Endothelial cell of umbilical vein (primary cell): Measurements from ENCODE around the gene BRSK2. TPM values are rescaled to one million over a fixed set of nuclear protein-coding genes. Genes with fewer than 3 reads are reported as not detected.

Experiments
- BruUV-seq: library from RNA; stranded (reverse); fragments of 400-500 nt; replicated peaks from 2 replicates; lab custom pipeline; 2021; lab: Mats Ljungman, UMichigan
- CTCF ChIA-PET: fragments of 300-600, 350-600 bp; sonication (Branson Sonifier 250); formaldehyde crosslinking; loops from one replicate; lab custom pipeline; 2021; ENCODE audit warnings: antibody characterized with exemption, inconsistent platforms; lab: Charles Lee
- POLR2A ChIA-PET: fragments of 300-600, 350-600 bp; sonication (Branson Sonifier 250); formaldehyde crosslinking; loops from one replicate; lab custom pipeline; 2021; ENCODE audit warnings: antibody characterized with exemption, inconsistent platforms; lab: Charles Lee
- DNase-seq: peaks from one replicate; pipeline ENCODE4 v3.0.0-alpha.2; 2011; ENCODE audit warnings: low read depth, low spot score
- FAIRE-seq: peaks from 2 replicates; lab custom pipeline; 2011; peaks lifted over from hg19 to GRCh38; lab: Jason Lieb, UNC
- H2AFZ ChIP-seq: 2 replicates; pipeline ENCODE4 v1.6.0; 2012; ENCODE audit warnings: low read depth, low read length, control low read depth, inconsistent platforms
- H3K27ac ChIP-seq: 2 replicates; pipeline ENCODE4 v1.5.1; 2011; ENCODE audit warnings: low read depth, mild to moderate bottlenecking, control low read depth, low read length, moderate library complexity; ENCODE audit not compliant: insufficient read depth
- H3K27me3 ChIP-seq, 2 experiments: 2 replicates each; pipeline versions ENCODE4 v1.6.0 to v1.6.1; 2011; ENCODE audit warnings: low read length in 2 of 2, mixed read lengths in 1 of 2; ENCODE audit not compliant: control insufficient read depth in 2 of 2, insufficient read depth in 2 of 2
- H3K36me3 ChIP-seq, 2 experiments: 2 replicates in 1 of 2; 3 replicates in 1 of 2; pipeline ENCODE4 v1.5.1; 2011; ENCODE audit warnings: low read length in 2 of 2, mild to moderate bottlenecking in 1 of 2, moderate library complexity in 1 of 2; ENCODE audit not compliant: control insufficient read depth in 2 of 2, insufficient read depth in 2 of 2; ENCODE audit errors: extremely low read depth in 1 of 2
- H3K4me1 ChIP-seq: 3 replicates; pipeline ENCODE4 v1.5.1; 2011; ENCODE audit warnings: mild to moderate bottlenecking, low read length; ENCODE audit not compliant: control insufficient read depth, insufficient read depth; ENCODE audit errors: extremely low read depth
- H3K4me2 ChIP-seq: 2 replicates; pipeline ENCODE4 v1.6.1; 2011; ENCODE audit warnings: low read length, control low read depth, mixed read lengths; ENCODE audit not compliant: insufficient read depth
- H3K4me3 ChIP-seq, 3 experiments: fragments of 200-600 bp in 1 of 3; sonication (generic), shearing (Covaris generic) in 1 of 3; replicated peaks in 1 of 3; 2 replicates each; pipeline ENCODE4 v1.5.1; 2011 to 2016; ENCODE audit warnings: control low read depth in 3 of 3, low read length in 3 of 3, mild to moderate bottlenecking in 2 of 3, inconsistent platforms in 1 of 3, low read depth in 1 of 3, moderate library complexity in 1 of 3; ENCODE audit not compliant: insufficient read depth in 1 of 3
- H3K79me2 ChIP-seq: 2 replicates; pipeline ENCODE4 v1.6.0; 2012; ENCODE audit warnings: low read length, inconsistent platforms; ENCODE audit not compliant: control insufficient read depth, insufficient read depth
- H3K9ac ChIP-seq: replicated peaks from 2 replicates; pipeline ENCODE3; 2011; ENCODE audit warnings: low read length, control low read depth; ENCODE audit not compliant: insufficient read depth; ENCODE audit errors: extremely low read depth
- H3K9me1 ChIP-seq: replicated peaks from 3 replicates; pipeline ENCODE4 v1.6.0; 2011; ENCODE audit warnings: mild to moderate bottlenecking, low read length; ENCODE audit not compliant: control insufficient read depth, insufficient read depth; ENCODE audit errors: extremely low read depth
- H3K9me3 ChIP-seq: replicated peaks from 2 replicates; pipeline ENCODE4 v1.5.1; 2012; ENCODE audit warnings: low read length, inconsistent platforms; ENCODE audit not compliant: control insufficient read depth, insufficient read depth
- H4K20me1 ChIP-seq: replicated peaks from 2 replicates; pipeline ENCODE3; 2011; ENCODE audit warnings: mild to moderate bottlenecking, low read length; ENCODE audit not compliant: control insufficient read depth, insufficient read depth; ENCODE audit errors: extremely low read depth
- FOS ChIP-seq: IDR thresholded peaks from 2 replicates; pipeline ENCODE4 v1.6.1; 2011; ENCODE audit warnings: mild to moderate bottlenecking, low read length, moderate library complexity, borderline replicate concordance; ENCODE audit not compliant: insufficient read depth
- GATA2 ChIP-seq: IDR thresholded peaks from 2 replicates; pipeline ENCODE4 v1.7.0; 2011; ENCODE audit warnings: low read depth, mild to moderate bottlenecking, moderate library complexity, mixed read lengths, low read length; ENCODE audit not compliant: insufficient read length, insufficient read depth
- JUN ChIP-seq: IDR thresholded peaks from 2 replicates; pipeline ENCODE4 v1.6.1; 2011; ENCODE audit warnings: borderline replicate concordance, low read depth; ENCODE audit not compliant: insufficient read length, insufficient read depth
- MYC ChIP-seq: IDR thresholded peaks from one replicate; pipeline ENCODE4 v1.6.1; 2011; ENCODE audit warnings: mild to moderate bottlenecking, low read depth, low read length
- POLR2A ChIP-seq: IDR thresholded peaks from 2 replicates; pipeline ENCODE4 v1.6.1; 2012; ENCODE audit warnings: low read depth, mild to moderate bottlenecking, control low read depth, low read length
- dilution Hi-C: fragments of 300-500 bp; cut with MboI; formaldehyde crosslinking; loops from one replicate; pipeline ENCODE4 v1.15.0; 2019; ENCODE audit warnings: low sequenced_read_pairs; ENCODE audit not compliant: extremely low pct_ligation_motif_present
- intact Hi-C: fragments of 100-400 bp; cut with micrococcal nuclease; formaldehyde crosslinking; loops from one replicate; pipeline ENCODE4 v1.10.0; 2022
- polyA plus RNA-seq, 4 experiments: library from polyadenylated mRNA; depleted of rRNA in 3 of 4; stranded (reverse) in 3 of 4; unstranded in 1 of 4; fragments of >200 nt; gene quantifications; 2 replicates each; pipeline versions ENCODE4 v1.2.1 to v1.2.3, GENCODE V29; 2011 to 2012; ENCODE audit warnings: missing spikeins in 1 of 4
- total RNA-seq: library from RNA; stranded (reverse); gene quantifications from 2 replicates; pipeline ENCODE4 v1.2.3, GENCODE V29; 2021
- TF ChIP-seq, protein P1 (sequence below), 2 donors: IDR thresholded peaks; 1 replicate in 1 of 2; 2 replicates in 1 of 2; pipeline ENCODE4 v1.5.1; 2011; ENCODE audit warnings: low read length in 2 of 2, mild to moderate bottlenecking in 2 of 2, moderate library complexity in 2 of 2, control low read depth in 1 of 2, inconsistent platforms in 1 of 2, low read depth in 1 of 2; ENCODE audit not compliant: insufficient read depth in 1 of 2; ENCODE audit errors: extremely low read depth in 1 of 2
- TF ChIP-seq, protein P2 (sequence below): IDR thresholded peaks from 2 replicates; pipeline ENCODE4 v1.6.1; 2011; ENCODE audit not compliant: insufficient read depth, insufficient read length

The BRSK2 gene
- total and polyA plus RNA-seq, 2 donors (not counting 3 experiments of a cell fraction or from before 2014, with no cell fraction given): 0.08 to 0.20 TPM

DNA sequence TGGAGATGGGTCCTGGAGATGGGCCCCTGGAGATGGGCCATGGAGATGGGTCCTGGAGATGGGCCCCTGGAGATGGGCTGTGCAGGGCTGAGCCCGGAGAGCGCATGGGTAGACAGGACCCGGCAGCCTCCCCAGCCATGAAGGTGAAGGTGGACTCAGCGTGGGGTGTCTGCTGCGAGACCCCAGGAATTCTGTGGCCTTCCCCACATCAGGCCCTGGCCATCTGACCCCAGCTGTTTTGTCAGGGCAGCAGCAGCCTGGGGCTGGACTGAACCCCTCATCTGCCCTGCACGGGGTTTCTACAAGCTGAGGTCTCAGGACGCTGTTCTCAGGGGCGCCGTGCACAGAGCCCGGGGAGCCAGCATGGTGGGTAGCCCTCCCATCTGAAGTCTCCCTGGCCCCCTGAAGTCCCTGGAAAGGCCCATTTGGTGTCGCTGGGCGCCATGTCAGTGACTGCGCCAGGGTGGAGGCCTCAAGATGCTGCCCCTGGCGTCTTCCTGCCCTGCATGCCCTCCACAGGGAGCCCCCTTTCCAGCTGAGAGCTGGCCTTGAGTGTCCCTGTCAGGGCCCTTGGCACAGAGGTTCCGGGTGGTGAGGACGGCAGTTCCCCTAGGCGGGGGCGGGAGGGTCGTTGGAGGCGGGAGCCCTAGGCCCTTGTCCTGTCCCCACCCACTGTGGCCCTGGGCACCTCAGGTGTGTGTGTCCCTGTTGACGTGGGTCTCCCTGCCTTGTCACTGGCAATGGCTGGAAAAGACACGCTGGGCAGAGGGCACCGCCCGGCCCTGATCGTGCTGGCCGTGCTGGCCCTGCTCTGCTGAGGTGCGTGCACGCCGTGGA, 5.4 kb downstream of the BRSK2 start:
- dilution Hi-C loops: no loop called here
- DNase-seq (no peak), FAIRE-seq (no peak)
- ChIA-PET CTCF (no interaction called here), POLR2A (no interaction called here)
- peaks cover 12 to 20% of the 10 kb centered on the region in 2 experiments for H3K27me3 ChIP-seq
- no peak overlapping the region for H2AFZ ChIP-seq
- H3K27ac ChIP-seq: no peak overlapping the region
- no peak overlapping the region for H3K4me3 ChIP-seq
- TF ChIP-seq, protein P1, sequence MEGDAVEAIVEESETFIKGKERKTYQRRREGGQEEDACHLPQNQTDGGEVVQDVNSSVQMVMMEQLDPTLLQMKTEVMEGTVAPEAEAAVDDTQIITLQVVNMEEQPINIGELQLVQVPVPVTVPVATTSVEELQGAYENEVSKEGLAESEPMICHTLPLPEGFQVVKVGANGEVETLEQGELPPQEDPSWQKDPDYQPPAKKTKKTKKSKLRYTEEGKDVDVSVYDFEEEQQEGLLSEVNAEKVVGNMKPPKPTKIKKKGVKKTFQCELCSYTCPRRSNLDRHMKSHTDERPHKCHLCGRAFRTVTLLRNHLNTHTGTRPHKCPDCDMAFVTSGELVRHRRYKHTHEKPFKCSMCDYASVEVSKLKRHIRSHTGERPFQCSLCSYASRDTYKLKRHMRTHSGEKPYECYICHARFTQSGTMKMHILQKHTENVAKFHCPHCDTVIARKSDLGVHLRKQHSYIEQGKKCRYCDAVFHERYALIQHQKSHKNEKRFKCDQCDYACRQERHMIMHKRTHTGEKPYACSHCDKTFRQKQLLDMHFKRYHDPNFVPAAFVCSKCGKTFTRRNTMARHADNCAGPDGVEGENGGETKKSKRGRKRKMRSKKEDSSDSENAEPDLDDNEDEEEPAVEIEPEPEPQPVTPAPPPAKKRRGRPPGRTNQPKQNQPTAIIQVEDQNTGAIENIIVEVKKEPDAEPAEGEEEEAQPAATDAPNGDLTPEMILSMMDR (IDR thresholded peaks at IDR 0.05; ENCODE audit: extremely low read depth in 1 of 2, insufficient read depth in 1 of 2, low read depth in 1 of 2, low read length in 2 of 2): no peak
- no peak for TF ChIP-seq MYC
- TF ChIP-seq, protein P2, sequence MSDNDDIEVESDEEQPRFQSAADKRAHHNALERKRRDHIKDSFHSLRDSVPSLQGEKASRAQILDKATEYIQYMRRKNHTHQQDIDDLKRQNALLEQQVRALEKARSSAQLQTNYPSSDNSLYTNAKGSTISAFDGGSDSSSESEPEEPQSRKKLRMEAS: no peak
- no peak for TF ChIP-seq JUN
- TF ChIP-seq POLR2A: no peak
- no peak for TF ChIP-seq GATA2
- TF ChIP-seq FOS: no peak
- H3K36me3 ChIP-seq: no peaks in the 10 kb centered on the region
- H3K9ac ChIP-seq: no peak overlapping the region
- no peaks in the 10 kb centered on the region for H4K20me1 ChIP-seq
- intact Hi-C loops: no loop called here
- no peaks in the 10 kb centered on the region for H3K4me1 ChIP-seq
- H3K9me3 ChIP-seq: no peaks in the 10 kb centered on the region
- H3K4me2 ChIP-seq: no peak overlapping the region
- no peaks in the 10 kb centered on the region for H3K79me2 ChIP-seq
- H3K9me1 ChIP-seq: no peaks in the 10 kb centered on the region
- no TSS peak for BruUV-seq
